ENCODE data around the gene FUT4.
"Not testable (repeated sequence)": the region's sequence is repeated elsewhere in the genome, so short reads cannot be mapped to it uniquely, and the experiment has no call there.

FUT4 gene

DNA sequence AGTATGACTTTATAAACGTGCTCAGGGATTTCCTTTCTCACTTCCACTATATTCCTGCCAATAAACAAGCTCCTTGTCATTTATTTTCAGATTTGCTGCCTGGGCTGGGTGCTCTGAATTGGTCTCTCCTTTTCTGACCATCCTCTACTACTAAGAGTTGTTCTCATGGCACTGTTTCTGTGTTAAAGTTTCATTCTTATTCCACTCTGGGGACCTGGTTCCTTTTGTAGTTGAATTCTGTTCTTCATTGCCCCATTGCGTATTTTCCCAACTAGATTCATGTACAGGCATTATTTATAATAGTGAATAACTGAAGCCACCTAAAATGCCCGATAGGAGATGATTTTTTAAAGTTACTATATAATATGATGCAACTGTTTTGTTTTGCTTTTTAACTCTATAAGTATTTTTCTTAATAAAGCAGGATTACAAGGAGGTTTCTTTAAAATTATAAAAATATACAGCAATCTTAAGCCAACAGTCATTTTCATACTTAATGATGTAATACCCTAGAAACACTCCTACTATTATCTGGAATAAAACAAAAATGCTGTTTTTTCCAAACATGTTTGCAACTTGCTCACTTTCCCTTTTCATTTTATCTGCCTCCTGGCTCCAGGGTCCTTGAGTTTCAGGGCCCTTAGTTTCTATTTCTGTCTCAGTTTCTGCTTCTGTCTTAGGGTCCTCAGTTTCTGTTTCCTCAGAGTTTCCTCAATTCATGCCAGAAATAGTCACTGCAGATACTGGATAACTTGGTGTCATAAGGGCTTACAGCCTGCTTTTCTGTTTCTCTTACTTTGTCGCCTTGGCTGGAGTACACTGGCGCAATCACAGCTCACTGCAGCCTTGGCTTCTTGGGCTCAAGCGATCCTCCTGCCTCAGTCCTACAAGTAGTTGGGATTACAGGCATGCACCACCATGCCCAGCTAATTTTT is 9.8 kb upstream of the FUT4 start:
- no peak for DNase-seq

DNA sequence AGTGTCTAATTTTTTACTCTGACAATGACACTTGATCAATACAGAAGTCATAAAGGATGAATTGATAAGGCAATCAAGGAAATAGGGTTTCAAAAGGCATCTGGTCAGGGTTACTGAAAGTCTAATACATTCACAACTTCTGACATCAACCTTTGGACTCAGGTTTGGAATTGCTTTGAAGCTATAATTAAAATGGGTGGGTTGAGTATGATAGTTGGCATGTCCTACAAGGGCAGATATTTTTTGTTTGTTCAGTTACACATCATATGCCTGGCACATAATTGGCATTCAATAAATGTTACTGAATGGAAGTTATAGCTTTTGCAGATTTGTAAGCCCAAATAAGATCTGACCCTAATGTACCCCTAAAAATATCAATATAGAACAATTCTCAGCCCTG is 7.3 kb upstream of the FUT4 start:
- DNase-seq: no peak

DNA sequence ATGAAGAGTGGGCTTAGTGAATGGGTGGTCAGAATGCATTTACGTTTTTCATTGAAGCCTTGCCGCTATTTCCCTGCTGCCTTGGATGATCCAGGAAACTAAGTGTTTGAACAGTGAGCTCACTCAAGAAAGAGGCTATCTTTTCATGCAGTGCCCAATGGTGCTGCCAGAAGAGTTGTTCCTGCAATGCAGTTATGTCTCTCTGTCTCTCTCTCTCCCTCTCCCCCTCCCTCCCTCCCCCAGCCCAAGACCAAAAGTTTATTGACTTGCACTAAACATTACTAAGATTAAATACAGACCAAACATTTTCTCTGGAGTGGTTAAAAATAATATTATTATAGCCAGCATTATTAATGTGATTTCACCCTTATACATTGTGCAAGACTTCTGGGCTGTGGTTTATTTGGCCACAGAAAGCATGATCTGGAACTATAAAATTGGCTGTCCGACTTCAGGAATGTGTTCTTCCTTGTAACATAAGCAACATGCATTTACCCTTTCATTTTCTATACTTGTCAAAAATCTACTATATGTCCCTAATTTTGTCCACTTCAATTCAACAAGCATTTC is 6.6 kb upstream of the FUT4 start:
- DNase-seq: no peak

DNA sequence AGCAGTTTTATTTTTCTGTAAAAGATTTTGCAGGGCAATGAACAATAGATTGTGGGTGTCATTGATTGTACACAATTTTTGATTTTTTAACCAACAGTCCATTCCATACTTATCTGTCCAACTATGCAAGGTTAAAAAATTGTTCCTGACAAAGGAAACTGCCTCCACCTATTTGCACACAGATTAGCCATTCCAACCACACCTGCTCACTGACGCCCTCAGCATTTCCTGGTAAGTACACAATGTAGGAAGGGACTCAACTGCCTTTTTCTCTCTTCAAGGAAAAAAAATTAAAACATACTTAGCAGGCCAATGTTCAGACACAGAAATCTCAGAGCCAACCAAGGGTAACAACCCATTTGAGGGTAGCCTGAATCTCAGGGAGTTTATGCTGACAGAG is 4.3 kb upstream of the FUT4 start:
- DNase-seq: no peak

DNA sequence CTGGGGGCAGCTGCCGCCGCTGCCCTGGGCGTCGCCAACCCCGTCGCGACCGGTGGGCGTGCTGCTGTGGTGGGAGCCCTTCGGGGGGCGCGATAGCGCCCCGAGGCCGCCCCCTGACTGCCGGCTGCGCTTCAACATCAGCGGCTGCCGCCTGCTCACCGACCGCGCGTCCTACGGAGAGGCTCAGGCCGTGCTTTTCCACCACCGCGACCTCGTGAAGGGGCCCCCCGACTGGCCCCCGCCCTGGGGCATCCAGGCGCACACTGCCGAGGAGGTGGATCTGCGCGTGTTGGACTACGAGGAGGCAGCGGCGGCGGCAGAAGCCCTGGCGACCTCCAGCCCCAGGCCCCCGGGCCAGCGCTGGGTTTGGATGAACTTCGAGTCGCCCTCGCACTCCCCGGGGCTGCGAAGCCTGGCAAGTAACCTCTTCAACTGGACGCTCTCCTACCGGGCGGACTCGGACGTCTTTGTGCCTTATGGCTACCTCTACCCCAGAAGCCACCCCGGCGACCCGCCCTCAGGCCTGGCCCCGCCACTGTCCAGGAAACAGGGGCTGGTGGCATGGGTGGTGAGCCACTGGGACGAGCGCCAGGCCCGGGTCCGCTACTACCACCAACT is 1.0 kb downstream of the FUT4 start:
- peak; percentile 43 for DNase-seq

DNA sequence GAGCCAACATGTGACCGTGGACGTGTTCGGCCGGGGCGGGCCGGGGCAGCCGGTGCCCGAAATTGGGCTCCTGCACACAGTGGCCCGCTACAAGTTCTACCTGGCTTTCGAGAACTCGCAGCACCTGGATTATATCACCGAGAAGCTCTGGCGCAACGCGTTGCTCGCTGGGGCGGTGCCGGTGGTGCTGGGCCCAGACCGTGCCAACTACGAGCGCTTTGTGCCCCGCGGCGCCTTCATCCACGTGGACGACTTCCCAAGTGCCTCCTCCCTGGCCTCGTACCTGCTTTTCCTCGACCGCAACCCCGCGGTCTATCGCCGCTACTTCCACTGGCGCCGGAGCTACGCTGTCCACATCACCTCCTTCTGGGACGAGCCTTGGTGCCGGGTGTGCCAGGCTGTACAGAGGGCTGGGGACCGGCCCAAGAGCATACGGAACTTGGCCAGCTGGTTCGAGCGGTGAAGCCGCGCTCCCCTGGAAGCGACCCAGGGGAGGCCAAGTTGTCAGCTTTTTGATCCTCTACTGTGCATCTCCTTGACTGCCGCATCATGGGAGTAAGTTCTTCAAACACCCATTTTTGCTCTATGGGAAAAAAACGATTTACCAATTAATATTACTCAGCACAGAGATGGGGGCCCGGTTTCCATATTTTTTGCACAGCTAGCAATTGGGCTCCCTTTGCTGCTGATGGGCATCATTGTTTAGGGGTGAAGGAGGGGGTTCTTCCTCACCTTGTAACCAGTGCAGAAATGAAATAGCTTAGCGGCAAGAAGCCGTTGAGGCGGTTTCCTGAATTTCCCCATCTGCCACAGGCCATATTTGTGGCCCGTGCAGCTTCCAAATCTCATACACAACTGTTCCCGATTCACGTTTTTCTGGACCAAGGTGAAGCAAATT is 1.8 kb downstream of the FUT4 start:
- peak; percentile 43 for DNase-seq

DNA sequence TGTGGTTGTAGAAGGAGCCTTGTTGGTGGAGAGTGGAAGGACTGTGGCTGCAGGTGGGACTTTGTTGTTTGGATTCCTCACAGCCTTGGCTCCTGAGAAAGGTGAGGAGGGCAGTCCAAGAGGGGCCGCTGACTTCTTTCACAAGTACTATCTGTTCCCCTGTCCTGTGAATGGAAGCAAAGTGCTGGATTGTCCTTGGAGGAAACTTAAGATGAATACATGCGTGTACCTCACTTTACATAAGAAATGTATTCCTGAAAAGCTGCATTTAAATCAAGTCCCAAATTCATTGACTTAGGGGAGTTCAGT is 2.4 kb downstream of the FUT4 start:
- peak; percentile 39 for DNase-seq

DNA sequence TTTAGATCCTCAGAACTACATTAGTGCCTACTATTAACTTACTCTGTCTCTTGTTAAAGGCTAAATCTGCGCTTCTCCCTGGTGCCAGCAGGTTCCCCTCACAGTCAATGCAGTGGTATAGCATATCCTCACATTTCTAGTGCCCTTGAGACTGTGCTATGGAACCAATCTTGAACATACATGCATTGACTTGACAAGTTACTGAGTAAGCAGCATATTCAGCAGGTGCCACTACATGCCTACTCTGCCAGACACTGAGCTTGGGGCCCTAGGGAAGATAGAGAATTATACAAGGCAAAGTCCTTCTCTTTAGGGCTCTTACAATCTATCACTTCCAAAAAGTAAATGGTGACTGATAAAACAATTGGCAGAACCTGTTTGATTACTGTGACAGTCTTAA is 3.2 kb downstream of the FUT4 start:
- DNase-seq: peak; percentile 20

DNA sequence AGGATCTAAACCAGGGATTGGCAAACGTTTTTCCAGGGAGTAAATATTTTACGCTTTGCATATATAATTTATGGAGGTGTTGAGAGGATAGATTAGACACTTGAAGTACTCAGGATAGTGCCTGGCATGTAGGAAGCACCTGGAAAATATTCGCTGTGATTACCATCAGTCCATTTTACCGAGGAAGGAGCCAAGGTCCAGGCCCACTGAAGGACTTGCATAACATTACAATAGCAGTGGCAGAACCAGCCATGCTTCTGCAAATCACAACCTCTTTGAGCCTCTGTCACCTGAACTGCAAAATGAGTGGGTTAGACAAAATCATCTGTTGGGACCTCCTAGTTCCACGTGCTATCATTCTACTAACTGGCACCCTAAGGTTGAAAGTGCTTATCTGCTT is 5.4 kb downstream of the FUT4 start:
- DNase-seq: no peak

DNA sequence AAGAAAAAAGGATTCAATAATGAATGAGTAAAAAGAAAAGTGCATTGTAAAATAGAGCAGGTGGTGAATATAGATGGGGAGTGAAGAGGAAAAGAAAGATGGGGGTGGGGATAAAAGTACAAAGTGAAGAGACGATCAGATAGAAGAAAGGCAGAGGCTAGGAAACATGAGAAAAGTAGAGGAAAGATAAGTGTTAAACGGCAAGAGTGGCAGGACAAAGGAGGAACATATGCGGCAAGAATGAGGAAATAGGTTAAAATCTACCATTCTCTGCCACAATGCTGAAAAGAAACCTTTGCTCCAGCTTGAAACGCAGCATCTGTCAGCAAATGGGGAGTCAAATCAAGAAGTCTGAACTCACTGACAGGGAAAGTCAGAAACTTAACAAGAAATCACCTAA is 6.8 kb downstream of the FUT4 start:
- DNase-seq: no peak

DNA sequence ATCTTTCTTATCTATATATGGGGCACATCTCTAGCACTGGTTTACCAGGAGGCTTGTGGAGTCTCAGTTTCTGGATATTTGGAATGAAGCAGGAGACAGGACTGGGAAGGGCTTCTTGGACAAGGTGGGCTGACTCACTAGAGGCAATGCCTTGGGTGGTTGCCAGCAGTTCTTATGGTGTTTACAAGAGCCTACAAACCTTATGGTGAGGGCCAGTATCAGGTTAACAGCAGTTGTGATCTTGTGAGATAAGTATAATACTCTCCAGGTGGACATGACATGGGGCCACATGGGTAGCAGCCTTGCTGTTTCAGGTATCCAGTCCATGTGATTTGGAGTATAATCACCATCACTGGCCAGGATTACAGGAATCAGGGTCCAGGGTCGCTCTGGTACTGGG is 10.2 kb downstream of the FUT4 start:
- peak; percentile 67 for DNase-seq

DNA sequence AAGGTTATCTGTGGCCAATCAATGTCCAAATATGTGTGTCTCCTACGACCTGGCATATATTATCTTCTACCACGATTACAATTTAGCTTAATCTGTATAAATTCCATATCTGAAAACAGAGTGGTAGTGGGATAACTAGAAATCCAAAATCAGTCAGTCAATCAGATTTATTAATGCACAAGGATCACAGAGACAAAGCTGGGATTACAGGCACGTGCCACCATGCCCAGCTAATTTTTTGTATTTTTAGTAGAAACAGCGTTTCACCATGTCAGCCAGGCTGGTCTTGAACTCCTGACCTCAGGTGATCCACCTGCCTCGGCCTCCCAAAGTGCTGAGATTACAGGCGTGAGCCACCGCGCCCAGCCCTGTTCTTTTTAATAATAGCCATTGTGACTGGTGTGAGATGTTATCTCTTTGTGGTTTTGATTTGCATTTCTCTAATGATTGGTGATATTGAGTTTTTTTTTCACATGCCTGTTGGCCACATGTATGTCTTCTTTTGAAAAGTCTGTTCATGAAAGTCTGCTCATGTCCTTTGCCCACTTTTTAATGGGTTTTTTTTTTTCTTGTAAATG is 12.1 kb downstream of the FUT4 start:
- DNase-seq: not testable (repeated sequence)

DNA sequence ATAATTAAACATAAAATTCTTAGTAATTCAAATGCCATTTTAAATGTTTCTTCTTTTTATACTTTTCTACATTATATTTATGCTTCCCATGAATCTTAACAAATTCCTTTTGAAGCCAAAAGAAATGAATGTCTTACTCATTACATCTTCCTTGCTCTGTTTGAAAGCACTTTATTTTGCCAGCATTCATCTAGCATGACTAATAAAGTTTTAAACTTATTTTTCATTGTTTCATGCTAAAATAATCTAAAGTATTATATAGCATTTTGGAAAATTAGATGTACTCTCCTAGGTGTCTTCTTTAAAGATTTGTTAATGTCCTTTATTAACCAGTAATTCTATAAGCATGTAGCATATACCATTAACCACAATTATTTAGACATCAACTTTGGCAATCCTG is 13.7 kb downstream of the FUT4 start:
- no peak for DNase-seq

DNA sequence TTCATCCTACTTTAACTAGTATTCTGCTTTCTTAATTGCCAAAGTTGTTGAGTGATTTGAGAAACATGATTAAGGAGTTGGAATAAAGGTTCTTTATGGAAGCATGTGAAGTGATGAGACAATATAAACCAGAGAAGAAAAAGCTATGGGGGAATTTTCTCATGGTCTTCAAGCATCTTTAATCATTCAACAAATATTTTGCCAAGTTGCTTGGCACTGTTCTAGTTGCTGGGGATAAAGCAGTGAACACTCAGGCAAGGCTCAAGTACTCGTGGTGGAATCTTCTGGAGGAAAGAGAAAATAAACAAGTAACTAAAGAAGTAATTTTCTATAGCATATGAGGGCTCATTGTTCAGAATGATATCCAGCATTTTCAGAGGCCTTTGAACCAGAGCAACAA is 14.3 kb downstream of the FUT4 start:
- no peak for DNase-seq

DNA sequence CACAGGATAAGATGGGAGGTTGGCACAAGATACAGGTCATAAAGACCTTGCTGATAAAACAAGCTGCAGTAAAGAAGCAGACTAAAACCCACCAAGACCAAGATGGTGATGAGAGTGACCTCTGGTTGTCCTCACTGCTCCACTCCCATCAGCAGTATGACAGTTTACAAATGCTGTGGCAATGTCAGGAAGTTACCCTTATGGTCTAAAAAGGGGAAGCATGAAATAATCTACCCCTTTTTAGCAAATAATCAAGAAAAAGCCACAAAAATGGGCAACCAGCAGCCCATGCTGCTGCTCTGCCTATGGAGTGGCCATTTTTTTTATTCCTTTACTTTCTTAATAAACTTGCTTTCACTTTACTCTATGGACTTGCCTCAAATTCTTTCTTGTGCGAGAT is 14.7 kb downstream of the FUT4 start:
- no peak for DNase-seq

DNA sequence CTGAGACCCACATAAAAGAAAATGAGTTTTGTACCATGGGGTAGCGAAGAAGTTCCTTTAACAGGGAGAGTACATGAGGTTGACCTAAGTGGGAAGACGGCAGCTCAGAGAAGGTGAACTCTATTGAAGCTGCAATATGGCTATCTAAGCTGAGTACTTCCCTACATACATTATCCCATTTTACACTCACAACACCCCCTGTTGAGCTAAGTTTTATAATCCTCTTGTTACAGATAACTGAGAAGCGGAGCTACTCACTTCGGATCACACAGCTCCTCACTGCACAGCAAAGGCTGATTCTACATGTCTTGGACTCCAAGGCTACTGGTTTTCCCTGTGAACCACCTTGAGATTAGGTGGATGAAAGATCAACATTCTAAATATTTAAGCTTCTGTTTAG is 15.2 kb downstream of the FUT4 start:
- DNase-seq: peak; percentile 25

DNA sequence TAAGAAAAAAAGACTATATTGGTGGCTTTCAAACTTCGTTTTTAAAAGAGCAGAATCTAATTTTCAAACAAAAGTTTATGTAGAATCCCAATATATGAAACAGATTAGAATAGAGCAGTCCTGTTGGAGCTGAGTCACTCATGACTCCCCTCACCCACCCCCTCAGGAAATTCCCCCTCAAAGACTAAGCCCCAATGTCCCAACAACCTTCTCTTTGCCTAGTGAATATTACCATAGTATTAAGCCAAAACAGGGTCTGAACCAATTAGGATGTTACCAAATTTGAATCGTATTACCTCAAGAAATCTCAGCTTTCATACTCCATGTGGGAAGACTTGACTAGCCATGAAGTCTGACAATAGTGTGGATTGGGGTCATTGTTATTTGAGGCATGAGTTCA is 15.6 kb downstream of the FUT4 start:
- DNase-seq: no peak

DNA sequence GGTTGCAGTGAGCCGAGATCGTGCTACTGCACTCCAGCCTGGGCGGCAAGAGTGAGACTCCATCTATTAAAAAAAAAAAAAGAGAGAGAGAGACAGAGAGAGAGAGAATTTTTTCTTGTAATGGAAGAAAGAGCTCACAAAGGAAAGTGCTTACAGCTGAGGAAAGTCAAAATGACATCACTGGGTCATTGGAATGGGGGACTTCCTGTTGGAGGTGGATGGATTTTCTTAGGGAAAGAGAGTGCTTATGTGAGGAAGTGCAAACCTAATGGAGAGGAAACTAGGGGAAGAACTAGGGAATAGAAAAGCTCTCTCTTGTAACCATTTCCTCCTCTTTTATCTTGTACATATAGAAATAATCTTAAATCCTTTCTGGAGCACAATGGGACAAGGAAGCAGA is 17.1 kb downstream of the FUT4 start:
- DNase-seq: no peak

DNA sequence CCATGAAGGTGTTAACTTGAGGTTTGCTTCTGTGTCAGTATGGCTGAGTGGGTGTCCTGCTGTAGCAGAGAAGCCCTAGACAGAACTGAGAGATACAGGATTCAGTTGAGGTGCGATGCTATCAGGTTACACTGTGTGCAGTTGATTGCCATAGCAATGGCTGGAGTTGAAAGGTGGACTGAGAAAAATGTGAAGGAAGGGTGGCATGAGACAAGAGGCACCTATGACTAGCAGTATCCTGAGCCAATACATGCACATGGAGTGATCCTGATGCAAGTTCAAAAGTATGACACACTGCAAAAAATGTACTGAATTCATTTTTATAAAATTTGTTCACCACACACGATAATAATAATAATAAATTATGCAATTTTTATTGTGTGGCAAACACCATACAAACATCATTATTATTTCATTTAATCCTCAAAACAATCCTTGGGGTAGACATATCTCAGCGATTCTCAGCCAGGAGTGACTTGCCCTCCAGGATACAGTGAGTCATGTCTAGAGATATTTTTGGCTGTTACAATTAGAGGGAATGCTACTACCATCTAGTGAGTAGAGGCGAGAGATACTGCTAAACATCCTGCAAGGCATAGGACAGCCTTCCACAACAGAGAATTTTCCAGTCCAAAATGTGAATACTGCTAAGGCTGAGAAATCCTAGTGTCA is 19.6 kb downstream of the FUT4 start:
- DNase-seq: no peak

DNA sequence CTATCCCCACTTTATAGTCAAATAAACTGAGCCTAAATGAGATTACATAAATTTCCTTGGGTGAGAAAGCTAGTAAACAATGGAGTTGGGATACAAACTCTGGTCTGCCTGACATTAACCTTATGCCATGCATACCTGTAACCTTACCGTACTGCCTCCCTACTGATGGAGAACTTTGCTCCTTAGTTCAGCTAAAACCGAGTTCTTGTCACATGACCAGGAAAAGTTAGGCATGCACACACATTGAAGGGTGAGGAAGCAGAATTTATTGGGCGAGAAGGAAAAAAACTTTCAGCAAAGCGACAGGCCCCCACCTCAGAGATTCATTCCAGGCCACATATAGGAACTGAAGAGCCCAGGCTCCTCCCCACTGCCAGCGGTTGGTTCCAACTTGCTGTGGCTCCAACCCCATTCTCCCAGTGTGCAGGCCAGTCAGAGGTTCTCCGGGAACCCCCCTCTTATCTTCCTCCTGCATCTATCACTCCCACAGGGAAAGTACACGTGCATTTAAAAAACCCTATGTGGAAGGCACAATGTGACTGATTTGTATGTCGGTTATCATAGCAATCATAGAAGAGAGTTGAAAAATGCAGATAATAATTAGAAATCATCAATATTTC is 20.2 kb downstream of the FUT4 start:
- no peak for DNase-seq

DNA sequence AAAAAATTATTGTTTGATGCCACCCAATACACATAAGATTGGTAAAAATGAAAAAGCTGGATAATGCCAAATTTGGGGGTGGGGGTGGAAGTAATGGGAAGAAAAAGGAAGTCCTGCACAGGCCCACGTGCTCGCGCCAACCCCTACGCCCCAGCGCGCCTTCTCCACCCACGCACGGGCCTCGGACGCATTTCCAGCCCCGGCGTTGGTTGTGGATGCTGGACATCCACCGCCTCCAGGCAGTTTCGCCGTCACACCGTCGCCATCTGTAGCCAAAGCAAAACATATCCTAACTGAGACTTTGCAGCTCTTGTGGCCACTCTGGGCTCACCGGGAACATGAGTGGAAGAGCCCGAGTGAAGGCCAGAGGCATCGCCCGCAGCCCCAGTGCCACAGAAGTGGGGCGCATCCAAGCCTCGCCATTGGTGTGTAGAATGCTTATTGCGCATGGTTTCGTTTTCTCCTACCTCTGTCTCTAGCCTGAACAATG is 23.5 kb downstream of the FUT4 start, which contains the start of gene PIWIL4:
TSS of gene PIWIL4 (plus strand) at position 188 of the 490 bp plus-strand sequence. CDS start at position 339, 151 bp downstream.
- DNase-seq: no peak

DNA sequence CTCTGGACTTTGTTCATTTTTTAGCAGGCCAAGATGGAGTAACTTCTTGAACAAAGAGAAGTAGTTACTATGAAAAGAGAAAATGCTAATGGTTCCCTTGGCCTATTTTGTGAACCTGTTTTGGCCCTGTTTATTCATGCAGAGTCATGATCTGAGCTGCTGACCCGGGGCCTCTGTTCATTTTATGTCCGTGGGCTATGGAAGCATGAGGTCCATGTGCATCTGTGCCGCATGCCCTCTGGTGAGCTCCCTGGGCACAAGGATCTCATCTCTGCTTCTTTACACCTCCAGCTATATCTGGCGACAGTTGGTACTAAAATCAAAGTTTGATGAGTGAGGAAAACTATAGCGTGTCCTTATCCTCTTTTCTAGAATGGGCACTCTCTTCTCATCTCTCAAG is 24.5 kb downstream of the FUT4 start:
- DNase-seq: no peak
